Esophagus squamous epithelium (tissue), 4 donors: Measurements from ENCODE around the gene PRDX3.

Experiments
- CTCF ChIP-seq, 6 experiments: fragments of 450-650 bp in 4 of 6; fragments of 200-600 bp in 2 of 6; sonication (generic) in 2 of 6; IDR thresholded peaks; one replicate each; pipeline ENCODE4 v1.5.1; 2016 to 2019; ENCODE audit warnings: antibody characterized with exemption in 6 of 6, mild to moderate bottlenecking in 4 of 6, moderate library complexity in 4 of 6
- POLR2A ChIP-seq, 4 donors: fragments of 450-650 bp; IDR thresholded peaks; one replicate each; pipeline ENCODE4 v1.6.1; 2017; ENCODE audit warnings: antibody characterized with exemption in 4 of 4, mild to moderate bottlenecking in 4 of 4, moderate library complexity in 3 of 4

GRCh38 chr10:119207713-119208552 is 29.3 kb upstream of the PRDX3 start:
- no peak for TF ChIP-seq CTCF (IDR thresholded peaks at IDR 0.05)
- TF ChIP-seq POLR2A (IDR thresholded peaks at IDR 0.05) = no peak
